GM13976 (cell line): ENCODE results near the gene CTCF.

Experiments
- DNase-seq: peaks from one replicate; pipeline ENCODE4 v3.0.0; 2012; ENCODE audit warnings: low spot score
- in situ Hi-C: fragments of 300-500 bp; cut with MboI; formaldehyde crosslinking; loops from one replicate; pipeline ENCODE4 v1.12.0; 2022; ENCODE audit warnings: low sequenced_read_pairs, mixed read lengths, inconsistent platforms; ENCODE audit not compliant: unreplicated experiment
- TF ChIP-seq, protein P1 (sequence below): IDR thresholded peaks from 2 replicates; pipeline ENCODE4 v1.5.1; 2012; ENCODE audit warnings: borderline replicate concordance, mild to moderate bottlenecking; ENCODE audit not compliant: insufficient read depth; ENCODE audit errors: extremely low read depth, missing control alignments, control extremely low read depth

CTCF gene

DNA sequence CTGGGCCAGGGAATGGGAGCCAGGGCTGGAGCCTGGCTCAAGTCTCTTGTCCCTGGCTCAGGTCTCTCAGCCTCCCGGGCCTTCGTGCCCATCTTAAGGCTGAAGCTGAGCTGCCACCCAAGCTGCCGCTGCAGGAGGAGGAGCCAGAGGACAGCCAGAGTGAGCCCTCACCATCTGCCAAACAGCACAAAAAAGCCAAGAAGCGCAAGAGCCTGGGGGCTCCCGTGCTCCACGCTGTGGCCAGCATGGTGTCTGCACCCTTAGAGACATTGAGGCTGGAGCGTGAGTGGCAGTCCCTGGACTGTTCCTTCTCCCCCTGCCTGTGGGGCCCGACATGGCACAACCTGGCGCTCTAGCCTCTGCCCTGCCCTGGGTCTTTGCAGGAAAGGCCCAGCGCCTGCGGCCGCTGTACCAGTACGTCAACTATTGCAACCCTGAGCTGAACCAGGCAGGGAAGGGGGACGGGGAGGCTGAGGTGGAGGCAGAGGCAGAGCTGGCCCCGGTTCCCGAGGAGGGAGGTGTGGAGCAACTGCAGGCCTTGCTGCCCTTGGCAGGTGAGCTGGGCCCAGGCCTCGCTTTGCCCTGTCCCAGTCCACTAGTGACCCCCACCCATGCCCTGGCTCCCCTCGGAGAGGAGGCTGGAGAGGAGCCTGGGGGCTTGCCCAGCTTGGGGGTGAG lies 105.6 kb downstream of the CTCF start:
- TF ChIP-seq, protein P1, sequence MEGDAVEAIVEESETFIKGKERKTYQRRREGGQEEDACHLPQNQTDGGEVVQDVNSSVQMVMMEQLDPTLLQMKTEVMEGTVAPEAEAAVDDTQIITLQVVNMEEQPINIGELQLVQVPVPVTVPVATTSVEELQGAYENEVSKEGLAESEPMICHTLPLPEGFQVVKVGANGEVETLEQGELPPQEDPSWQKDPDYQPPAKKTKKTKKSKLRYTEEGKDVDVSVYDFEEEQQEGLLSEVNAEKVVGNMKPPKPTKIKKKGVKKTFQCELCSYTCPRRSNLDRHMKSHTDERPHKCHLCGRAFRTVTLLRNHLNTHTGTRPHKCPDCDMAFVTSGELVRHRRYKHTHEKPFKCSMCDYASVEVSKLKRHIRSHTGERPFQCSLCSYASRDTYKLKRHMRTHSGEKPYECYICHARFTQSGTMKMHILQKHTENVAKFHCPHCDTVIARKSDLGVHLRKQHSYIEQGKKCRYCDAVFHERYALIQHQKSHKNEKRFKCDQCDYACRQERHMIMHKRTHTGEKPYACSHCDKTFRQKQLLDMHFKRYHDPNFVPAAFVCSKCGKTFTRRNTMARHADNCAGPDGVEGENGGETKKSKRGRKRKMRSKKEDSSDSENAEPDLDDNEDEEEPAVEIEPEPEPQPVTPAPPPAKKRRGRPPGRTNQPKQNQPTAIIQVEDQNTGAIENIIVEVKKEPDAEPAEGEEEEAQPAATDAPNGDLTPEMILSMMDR: peak; percentile 88
- in situ Hi-C loops: no loop called here
- peak; percentile 94 for DNase-seq

DNA sequence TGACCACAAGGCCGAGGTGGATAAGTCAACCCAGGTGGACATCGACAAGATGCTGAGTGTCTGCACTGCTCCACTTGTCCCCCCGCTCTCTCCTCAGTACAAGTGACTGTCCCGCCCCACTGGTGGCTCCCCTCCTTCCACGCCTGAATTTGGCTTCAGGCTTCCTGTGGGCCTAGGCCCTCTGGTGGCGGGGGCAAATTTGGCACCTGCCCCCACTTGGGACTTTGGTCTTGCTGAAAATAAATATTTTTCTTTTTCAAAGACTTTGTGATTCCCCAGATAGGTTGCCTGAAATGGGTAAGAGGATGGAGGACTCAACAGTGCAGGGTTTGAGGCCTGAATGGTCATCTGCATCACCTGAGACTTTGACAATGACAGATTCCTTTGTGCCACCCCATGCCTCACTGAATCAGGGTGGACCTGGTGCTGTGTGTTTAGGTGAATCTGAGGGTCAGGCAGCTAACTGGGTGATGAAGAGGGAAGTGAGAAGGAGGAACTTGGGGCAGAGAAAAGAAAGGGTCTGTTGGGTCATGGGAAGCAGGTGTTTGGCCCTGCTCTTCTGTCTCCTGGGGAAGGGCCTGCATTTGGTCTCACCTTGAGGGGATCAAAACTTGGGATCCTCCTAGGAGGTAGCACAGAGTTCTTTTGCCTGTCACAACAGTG lies 106.3 kb downstream of the CTCF start:
- DNase-seq: no peak
- TF ChIP-seq, protein P1: peak; percentile 16
- in situ Hi-C loops: no loop called here

DNA sequence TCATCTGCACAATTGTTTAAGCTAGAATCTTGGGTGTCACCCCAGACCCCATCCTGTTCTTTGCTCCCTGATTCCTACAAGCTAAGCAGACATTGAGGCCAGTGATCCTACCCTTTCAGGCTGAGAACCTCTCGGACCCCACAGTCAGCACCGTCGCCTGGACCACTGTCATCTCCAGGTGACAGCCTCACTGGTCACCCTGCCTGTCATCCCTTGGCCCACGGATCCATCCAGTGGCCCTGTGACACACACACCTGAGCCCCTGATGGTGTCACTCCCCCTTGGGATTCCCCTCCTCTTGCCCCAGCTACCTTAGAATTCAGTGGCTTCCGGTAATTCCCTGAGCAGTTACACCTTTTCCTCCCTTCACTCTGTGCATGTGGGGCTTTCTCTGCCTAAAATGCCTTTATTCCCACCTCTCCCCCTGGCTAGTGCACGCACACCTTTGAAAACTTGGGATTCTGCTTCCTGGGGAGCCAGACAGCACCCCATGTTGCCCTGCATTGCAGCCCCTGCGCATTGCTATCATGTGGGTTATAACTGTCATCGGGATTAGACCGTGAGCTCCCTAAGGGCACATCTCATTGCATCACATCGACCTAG lies 107.3 kb downstream of the CTCF start:
- in situ Hi-C loops: loop anchor here (10.0 kb wide), 1 partner anchor 255 kb away; no protein-coding TSS in a partner anchor
- TF ChIP-seq, protein P1: no peak
- no peak for DNase-seq

DNA sequence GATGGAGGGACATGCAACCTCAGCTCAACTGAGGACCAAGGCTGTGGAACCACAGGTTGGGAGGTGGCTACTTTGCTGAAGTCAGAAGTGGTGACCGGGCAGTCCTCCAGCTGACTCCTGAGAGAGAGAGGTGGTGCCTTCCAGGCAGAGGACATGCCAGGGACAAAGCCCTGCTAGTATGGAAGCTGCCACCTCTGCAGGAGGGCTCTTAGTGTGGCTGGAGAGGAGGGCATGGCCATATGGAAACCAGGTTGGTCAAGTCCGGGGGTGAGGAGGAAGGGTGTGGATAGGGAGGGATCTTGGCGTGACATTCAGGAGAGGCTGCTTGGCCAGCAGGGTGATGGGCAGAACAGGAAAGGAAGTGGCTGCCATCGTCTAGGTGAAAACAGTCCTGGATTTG lies 110.0 kb downstream of the CTCF start:
- TF ChIP-seq, protein P1: no peak
- no peak for DNase-seq
- in situ Hi-C loops: loop anchor here (10.0 kb wide), 1 partner anchor 252 kb away; no protein-coding TSS in a partner anchor

DNA sequence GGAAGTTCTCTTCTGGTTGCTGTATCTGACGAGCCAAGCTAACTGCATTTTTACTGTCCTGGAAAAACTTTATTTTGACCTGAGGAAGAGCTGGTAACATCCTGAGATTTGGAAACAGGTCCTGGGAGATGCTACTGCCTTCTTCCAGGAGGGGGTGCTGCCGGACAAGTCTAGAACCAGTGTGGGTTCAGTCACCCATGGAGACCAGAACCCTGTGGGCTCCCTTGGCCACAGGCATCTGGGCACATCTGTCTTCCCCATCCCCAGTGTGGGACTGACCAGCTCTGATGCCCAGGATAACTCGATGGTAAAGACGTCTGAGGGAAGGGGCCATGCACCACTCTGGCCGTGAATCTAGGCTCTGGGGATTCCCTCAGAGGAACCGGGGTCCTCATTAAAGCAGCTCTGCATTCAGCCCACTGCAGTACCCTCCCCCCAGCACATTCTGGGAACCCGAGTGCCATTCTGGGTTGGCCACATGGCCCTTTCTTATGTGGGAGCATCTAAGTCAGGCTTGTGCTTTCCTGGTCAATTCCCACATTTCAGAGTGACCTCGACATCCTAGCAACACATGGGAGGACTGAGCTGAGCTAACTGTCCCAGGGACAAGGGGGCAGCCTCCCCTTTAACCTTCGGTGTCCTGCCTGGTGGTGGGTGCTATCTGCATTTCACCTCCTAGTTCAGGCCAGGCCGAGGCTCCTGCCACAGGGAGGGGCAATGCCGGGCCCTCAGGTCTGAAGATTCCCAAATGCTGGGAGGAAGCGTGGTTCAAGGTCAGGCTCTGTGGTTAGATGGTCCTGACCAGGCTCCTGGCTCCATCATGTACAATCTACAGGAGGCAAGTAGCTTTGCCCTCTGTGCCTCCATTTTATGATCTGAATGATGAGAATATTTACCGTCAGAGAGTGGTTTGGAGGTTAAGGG lies 110.7 kb downstream of the CTCF start:
- in situ Hi-C loops: loop anchor here (10.0 kb wide), 1 partner anchor 252 kb away; no protein-coding TSS in a partner anchor
- TF ChIP-seq, protein P1: peak; percentile 86
- peak; percentile 88 for DNase-seq

DNA sequence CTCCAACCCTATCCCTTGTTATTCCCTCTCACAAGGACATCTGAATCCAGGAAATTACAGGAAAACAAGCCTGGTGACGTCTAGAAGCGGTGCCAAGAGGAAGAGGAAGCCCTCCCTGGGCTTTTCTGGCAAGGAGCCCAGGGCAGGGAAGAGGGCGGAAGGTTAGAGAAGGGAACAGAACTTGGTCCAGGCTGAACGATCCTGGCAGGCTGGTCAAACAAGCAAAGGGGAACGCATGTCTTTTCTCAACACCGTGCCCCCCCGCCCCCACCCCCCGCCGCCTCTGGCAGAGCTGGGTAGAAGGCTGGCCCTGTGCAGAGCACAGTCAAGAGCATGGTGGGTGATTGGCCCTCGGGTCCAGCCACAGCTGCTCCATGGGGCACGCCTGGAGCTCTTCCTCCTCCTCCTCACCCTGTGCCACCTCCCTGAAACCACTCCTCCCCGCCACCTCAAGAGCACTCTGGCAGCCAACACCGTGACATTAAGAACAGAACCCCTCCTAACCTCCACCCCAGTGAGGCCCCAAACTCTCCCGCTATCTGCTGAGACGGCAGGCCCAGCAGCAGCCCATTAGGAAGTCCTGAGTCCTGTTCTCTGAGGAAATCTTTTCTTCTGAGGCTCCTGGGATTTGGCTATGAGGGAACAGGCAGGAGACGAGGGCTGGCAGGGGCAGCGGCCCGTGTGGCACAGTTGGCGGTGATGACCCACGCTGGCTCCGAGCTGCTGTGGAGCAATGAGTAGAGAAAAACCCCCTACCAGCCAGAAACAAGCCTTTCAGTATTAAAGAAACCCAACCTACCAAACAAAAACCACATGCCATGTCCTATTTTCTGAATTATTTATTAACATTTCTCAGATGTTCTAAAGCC lies 111.6 kb downstream of the CTCF start:
- TF ChIP-seq, protein P1: no peak
- peak; percentile 17 for DNase-seq
- in situ Hi-C loops: loop anchor here (10.0 kb wide), 1 partner anchor 251 kb away; no protein-coding TSS in a partner anchor
